Ishikawa (cell line): Measurements from ENCODE around the gene FGF23.

Experiments
- CEBPB ChIP-seq: IDR thresholded peaks from 2 replicates; pipeline ENCODE4 v1.6.1; 2012
- CREB1 ChIP-seq: IDR thresholded peaks from 2 replicates; pipeline ENCODE4 v1.6.1; 2012; ENCODE audit warnings: low read depth
- EGR1 ChIP-seq: IDR thresholded peaks from 2 replicates; pipeline ENCODE4 v1.6.1; 2012
- EP300 ChIP-seq: IDR thresholded peaks from 2 replicates; pipeline ENCODE4 v1.6.1; 2012; ENCODE audit warnings: borderline replicate concordance
- FOXM1 ChIP-seq: IDR thresholded peaks from 2 replicates; pipeline ENCODE4 v1.6.1; 2012; ENCODE audit warnings: low read depth, borderline replicate concordance
- NFIC ChIP-seq: IDR thresholded peaks from 2 replicates; pipeline ENCODE4 v1.6.1; 2012
- RAD21 ChIP-seq: IDR thresholded peaks from 2 replicates; pipeline ENCODE4 v1.6.1; 2012; ENCODE audit warnings: low read depth
- REST ChIP-seq: IDR thresholded peaks from 2 replicates; pipeline ENCODE4 v1.6.1; 2012; ENCODE audit warnings: low read depth, mild to moderate bottlenecking
- TAF1 ChIP-seq: IDR thresholded peaks from 2 replicates; pipeline ENCODE4 v1.6.1; 2012; ENCODE audit warnings: low read depth, mild to moderate bottlenecking
- TCF12 ChIP-seq: IDR thresholded peaks from 2 replicates; pipeline ENCODE4 v1.6.1; 2012; ENCODE audit warnings: low read depth
- TEAD4 ChIP-seq: IDR thresholded peaks from 2 replicates; pipeline ENCODE4 v1.6.1; 2012
- USF1 ChIP-seq: IDR thresholded peaks from 2 replicates; pipeline ENCODE4 v1.6.1; 2012
- YY1 ChIP-seq: IDR thresholded peaks from 2 replicates; pipeline ENCODE4 v1.6.1; 2012; ENCODE audit warnings: low read depth
- ZBTB7A ChIP-seq: IDR thresholded peaks from 2 replicates; pipeline ENCODE4 v1.6.1; 2012; ENCODE audit warnings: low read depth
- TF ChIP-seq, protein P1 (sequence below): IDR thresholded peaks from 2 replicates; pipeline ENCODE4 v1.6.1; 2012

FGF23 gene

DNA sequence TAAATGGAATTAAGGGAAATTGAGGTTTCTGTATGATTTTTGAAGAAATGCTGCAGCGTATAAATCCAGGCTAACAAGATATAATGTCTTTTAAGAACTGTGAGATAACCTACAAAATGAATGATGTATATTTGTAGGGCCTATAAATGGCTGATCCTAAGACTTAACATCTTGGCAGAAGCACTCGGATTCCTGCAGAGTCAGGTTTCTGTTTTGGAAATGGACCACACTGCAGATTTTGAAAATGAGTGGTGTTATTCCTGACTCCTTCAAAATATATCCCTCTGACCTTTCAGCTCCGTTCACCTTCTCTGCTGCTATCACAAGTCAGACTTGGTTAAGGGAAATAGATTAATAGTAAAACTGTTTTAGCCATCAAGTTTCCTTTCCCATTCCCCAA is 53.5 kb downstream of the FGF23 start:
- TF ChIP-seq TCF12, result no peak
- no peak for TF ChIP-seq CREB1
- TF ChIP-seq REST, result no peak
- no peak for TF ChIP-seq ZBTB7A
- TF ChIP-seq, protein P1, sequence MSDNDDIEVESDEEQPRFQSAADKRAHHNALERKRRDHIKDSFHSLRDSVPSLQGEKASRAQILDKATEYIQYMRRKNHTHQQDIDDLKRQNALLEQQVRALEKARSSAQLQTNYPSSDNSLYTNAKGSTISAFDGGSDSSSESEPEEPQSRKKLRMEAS, result no peak
- no peak for TF ChIP-seq CEBPB
- no peak for TF ChIP-seq EP300
- TF ChIP-seq YY1, result no peak
- TF ChIP-seq FOXM1, result no peak
- TF ChIP-seq NFIC, result no peak
- TF ChIP-seq EGR1, result no peak
- TF ChIP-seq TEAD4, result no peak
- no peak for TF ChIP-seq TAF1
- TF ChIP-seq USF1, result no peak
- TF ChIP-seq RAD21, result no peak

DNA sequence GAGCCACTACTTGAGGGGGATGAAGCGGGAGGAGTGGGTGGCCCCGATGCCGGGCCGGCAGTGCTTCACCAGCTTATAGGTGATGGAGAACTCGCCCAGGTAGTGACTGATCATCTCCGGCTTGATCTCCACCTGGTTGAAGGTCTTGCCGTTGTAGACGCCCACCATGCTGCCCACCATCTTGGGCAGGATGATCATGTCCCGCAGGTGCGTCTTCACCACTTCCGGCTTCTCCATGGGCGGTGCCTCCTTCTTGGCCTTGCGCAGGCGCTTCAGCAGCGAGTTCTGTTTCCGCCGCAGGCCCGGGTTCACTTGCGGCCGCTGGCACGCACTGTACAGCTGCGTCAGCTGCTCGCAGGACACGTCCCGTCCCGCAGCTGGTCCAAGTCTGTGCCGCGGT is 55.1 kb downstream of the FGF23 start:
- no peak for TF ChIP-seq REST
- TF ChIP-seq NFIC, result no peak
- no peak for TF ChIP-seq CREB1
- TF ChIP-seq ZBTB7A, result no peak
- TF ChIP-seq FOXM1, result no peak
- no peak for TF ChIP-seq USF1
- no peak for TF ChIP-seq TEAD4
- TF ChIP-seq, protein P1, result no peak
- TF ChIP-seq TCF12, result no peak
- no peak for TF ChIP-seq TAF1
- TF ChIP-seq EGR1, result no peak
- no peak for TF ChIP-seq YY1
- TF ChIP-seq CEBPB, result no peak
- TF ChIP-seq EP300, result no peak
- TF ChIP-seq RAD21, result no peak

GRCh38 chr12:4323396-4323795 is 56.1 kb downstream of the FGF23 start:
- TF ChIP-seq FOXM1 (no peak), USF1 (no peak), CEBPB (no peak), CREB1 (no peak), TCF12 (no peak), EGR1 (no peak), ZBTB7A (no peak)

- TF ChIP-seq TAF1 (no peak), FOXM1 (no peak), RAD21 (no peak), ZBTB7A (no peak), REST (no peak), CREB1 (no peak), EP300 (no peak)
Observed at GRCh38 chr12:4322726-4323125, 56.8 kb downstream of the FGF23 start.
